Measurements from ENCODE around the gene AFF1. TPM values are rescaled to one million over a fixed set of nuclear protein-coding genes. Genes with fewer than 3 reads are reported as not detected.

AFF1 gene
- total RNA-seq, 4 donors from 2014 or later = 89.4 to 138 (median 103) TPM

DNA sequence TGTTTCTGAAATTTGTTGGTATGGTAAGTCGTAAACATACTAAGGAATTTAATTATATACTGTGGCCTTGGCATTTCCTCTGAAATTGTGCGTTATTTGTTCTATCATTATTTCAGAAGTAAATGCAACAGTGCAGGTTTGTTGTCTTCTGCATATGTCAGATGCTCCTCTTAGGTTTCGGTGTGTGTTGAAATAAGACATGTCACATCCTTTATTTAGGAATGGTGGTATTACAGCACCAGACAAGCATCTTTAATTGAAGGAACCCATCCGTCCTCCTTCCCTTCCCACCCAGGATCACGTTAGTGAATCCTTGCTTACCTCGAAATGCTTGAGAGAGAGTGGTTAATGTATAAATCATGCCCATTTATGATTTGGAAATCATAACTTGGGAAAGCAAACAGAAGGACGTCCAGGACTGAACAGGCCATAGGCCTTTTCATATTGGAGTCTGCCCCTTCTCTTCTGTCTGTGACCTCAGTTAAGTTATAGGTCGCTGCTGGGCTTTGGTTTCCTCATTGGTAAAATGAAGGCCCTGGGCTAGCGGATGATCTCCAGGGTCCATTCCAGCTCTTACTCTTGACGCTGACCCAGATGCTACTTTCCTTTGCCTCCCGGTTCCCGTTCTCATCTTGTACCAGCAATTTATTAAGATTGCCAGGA is 151.5 kb downstream of the AFF1 start:
- TF ChIP-seq, protein P1, sequence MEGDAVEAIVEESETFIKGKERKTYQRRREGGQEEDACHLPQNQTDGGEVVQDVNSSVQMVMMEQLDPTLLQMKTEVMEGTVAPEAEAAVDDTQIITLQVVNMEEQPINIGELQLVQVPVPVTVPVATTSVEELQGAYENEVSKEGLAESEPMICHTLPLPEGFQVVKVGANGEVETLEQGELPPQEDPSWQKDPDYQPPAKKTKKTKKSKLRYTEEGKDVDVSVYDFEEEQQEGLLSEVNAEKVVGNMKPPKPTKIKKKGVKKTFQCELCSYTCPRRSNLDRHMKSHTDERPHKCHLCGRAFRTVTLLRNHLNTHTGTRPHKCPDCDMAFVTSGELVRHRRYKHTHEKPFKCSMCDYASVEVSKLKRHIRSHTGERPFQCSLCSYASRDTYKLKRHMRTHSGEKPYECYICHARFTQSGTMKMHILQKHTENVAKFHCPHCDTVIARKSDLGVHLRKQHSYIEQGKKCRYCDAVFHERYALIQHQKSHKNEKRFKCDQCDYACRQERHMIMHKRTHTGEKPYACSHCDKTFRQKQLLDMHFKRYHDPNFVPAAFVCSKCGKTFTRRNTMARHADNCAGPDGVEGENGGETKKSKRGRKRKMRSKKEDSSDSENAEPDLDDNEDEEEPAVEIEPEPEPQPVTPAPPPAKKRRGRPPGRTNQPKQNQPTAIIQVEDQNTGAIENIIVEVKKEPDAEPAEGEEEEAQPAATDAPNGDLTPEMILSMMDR (IDR thresholded peaks at IDR 0.05) = no peak
- no peak for ATAC-seq (ENCODE audit: low FRiP score)
- DNase-seq (ENCODE audit: low spot score) = no peak

DNA sequence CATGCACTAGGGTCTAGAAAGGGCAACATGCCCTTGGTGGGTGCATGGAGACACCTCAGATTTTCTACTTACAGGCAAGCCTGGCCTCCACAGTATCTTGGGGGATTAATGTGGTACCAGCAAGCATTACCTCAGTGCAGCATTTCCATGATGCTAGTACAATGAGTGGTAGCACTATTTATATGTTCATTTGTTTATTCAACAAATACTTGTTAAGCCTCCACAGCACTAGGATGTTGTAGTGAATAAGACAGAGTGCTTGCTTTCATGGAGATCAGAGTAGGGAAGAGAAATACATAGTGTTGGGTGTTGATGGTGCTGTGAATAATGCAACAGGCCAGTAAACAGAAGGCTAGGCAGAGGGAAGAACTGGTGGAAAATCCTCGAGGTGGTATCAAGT is 152.2 kb downstream of the AFF1 start:
- DNase-seq (ENCODE audit: low spot score) (no peak), ATAC-seq (ENCODE audit: low FRiP score) (no peak)
- TF ChIP-seq, protein P1 (IDR thresholded peaks at IDR 0.05) = no peak

DNA sequence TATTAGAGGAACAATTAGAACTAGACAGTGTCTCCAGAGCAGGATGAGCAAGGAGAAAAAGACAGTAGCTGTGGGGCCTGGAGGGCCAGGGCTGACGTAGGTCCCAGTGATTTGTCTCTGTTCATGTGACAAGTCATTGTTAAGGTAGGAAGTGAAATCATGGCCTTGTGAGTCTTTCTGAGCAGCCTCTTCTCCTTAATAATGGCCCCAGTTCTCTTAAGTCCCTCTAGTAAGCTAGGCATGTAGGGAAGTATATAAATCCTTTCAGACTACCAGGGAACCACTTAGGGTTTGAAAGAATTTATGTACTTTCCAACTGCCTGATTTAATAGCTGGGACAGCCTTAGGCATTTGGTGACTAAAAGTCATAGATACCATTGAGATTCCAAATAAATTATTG is 152.6 kb downstream of the AFF1 start:
- TF ChIP-seq, protein P1 (IDR thresholded peaks at IDR 0.05) = no peak
- ATAC-seq (ENCODE audit: low FRiP score) (no peak), DNase-seq (ENCODE audit: low spot score) (no peak)

DNA sequence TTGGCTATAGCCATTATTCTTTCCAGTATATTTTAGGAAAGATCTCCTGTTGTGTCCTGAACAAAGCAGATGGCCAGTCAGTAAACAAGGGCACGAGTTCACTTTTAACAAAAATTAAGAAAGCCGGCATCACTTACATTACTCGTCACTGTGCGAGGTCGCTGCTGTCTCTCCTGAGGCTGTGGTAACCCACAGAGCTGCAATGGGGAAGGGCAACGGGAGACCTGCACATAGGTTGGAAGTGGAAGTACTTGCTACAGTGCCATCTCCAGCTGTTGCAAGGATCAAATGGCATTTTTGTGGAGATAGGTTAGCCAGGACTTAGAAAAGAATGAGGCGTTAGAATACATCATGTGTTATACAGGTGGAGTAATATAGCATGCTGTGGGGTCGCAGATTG is 153.4 kb downstream of the AFF1 start:
- no peak for DNase-seq (ENCODE audit: low spot score)
- no peak for ATAC-seq (ENCODE audit: low FRiP score)
- TF ChIP-seq, protein P1 (IDR thresholded peaks at IDR 0.05) = no peak

DNA sequence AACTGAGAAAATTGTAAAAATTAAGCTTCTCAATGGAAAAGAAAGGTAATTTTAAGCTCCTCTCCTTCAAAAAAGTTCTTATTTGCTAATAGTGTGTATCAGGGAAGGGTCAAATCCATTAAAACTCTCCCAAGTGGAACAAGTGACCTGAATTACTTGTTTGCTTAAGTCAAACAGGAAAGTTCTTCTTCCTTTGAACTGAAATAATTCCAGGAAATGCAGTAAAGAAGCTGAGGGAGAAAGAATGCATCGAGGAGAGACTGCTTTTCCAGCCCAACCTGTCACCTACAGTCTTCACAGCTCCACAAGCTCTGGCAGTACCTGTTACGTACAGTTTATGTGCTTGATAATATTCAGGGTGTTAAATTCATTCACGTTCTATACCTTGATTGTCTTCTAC is 154.6 kb downstream of the AFF1 start:
- ATAC-seq (ENCODE audit: low FRiP score) (no peak), DNase-seq (ENCODE audit: low spot score) (no peak)
- TF ChIP-seq, protein P1 (IDR thresholded peaks at IDR 0.05) = no peak

DNA sequence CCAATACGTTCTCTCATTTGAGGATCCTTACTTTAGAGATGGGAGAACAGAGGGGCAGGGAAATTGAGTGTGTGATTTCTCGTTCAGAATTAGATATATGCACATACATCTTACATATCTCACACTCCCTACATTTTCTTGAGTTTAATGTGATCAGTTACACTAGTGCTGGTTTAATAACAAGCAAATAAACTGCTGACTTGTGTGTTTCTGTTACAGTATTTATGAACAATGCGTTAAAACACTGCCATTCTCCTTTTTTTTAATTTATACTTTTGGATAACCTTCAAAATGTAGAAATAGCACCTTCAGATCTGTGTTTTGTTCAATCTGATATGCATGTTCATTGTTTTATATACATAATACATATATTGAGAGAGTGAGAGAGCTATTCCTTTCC is 155.5 kb downstream of the AFF1 start:
- ATAC-seq (ENCODE audit: low FRiP score) (no peak), DNase-seq (ENCODE audit: low spot score) (no peak)
- TF ChIP-seq, protein P1 (IDR thresholded peaks at IDR 0.05) = no peak

DNA sequence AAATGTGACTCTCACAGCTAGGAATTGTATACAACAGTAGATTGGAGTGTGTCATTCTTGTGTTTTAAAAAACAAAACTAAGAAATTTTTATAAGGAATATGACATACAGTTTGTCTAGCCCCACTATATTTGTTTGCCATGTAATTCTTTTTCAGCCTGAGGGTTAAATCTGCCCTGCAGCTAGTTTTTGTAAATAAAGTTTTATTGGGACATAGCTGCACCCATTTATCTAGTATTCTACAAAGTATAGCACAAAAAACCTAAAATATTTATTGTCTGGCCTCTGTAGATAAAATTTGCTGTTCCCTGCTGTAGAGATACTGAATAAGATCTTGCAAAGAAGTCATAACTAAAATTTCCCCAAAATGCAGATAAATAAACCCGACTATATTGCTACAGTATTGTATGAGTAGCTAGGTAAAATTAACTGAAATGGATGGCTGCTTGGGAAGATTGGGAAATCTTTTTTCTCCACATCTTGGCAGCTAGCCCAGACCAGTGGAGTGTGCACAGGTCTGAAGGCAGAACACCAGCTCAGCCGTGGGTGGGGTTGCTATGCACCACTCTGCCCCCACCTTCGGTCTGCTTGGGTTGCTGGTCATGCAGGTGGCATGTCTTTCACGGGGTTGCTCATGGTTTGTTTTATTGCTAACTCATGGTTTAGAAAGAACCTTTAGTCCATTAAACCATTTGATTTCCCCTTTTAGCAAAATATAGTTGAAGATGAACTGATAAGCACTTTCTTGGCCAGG is 157.8 kb downstream of the AFF1 start:
- DNase-seq (ENCODE audit: low spot score) (peak; percentile 71), ATAC-seq (ENCODE audit: low FRiP score) (peak; percentile 96)
- TF ChIP-seq, protein P1 (IDR thresholded peaks at IDR 0.05) = no peak
